GM10266 (cell line): Measurements from ENCODE around the gene HLA-C.
"Not testable (repeated sequence)": the region's sequence is repeated elsewhere in the genome, so short reads cannot be mapped to it uniquely, and the experiment has no call there.

Experiments
- DNase-seq: peaks from one replicate; pipeline ENCODE4 v3.0.0; 2012; ENCODE audit errors: extremely low spot score
- CTCF ChIP-seq: IDR thresholded peaks from 2 replicates; pipeline ENCODE4 v1.5.1; 2012; ENCODE audit warnings: mild to moderate bottlenecking, low read depth; ENCODE audit not compliant: control insufficient read depth, insufficient read depth; ENCODE audit errors: missing control alignments

The HLA-C gene

GRCh38 chr6:31289788-31290187 is 17.9 kb upstream of the HLA-C start:
- no peak for TF ChIP-seq CTCF
- no peak for DNase-seq

DNA sequence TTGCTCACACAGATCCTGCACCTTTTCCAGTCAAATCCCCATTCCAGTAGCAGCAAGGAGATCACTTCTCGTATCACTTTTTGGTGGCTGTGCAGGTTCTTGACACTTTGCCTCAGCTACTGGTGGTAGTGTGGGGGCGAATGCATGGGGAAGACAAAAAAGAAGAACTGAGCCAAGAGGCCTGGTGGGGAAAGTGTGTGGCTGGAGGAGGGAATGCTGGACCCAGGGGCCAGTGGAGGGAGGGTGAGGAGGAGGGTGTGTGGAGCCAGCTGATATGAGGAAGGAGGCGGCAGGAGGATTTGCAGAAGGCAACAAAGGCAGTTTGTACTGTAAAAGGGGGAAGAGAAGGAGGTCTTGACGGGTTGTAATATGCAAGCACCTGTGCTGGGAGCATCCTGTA is 15.7 kb upstream of the HLA-C start:
- DNase-seq: no peak
- no peak for TF ChIP-seq CTCF

DNA sequence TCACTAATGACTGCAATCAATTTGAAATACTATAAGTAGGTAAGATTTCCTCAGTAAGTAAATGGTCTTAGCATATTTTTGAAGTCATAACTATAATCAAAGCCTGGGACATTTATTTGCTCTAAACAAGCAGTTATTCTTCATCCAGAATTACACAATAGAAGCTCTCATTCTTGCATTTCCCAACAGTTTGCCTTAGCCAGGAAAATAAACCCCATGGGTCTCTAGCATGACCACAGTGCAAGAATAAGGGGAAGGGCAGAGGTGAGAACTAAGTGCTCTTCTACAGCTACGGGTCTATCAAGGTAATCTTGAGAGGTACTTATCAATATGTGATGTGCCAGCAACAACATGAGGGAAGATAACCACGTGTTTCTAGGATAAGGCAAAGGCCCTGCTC is 14.1 kb upstream of the HLA-C start:
- DNase-seq: no peak
- TF ChIP-seq CTCF: no peak

- DNase-seq: no peak
- TF ChIP-seq CTCF: no peak
Observed at GRCh38 chr6:31285486-31285885, 13.6 kb upstream of the HLA-C start.

GRCh38 chr6:31279647-31280046 is 7.8 kb upstream of the HLA-C start:
- not testable (repeated sequence) for DNase-seq

- DNase-seq: no peak
- TF ChIP-seq CTCF: no peak
Observed at GRCh38 chr6:31272836-31273626, 1.1 kb upstream of the HLA-C start.

GRCh38 chr6:31272436-31272835 is 544 bp upstream of the HLA-C start:
- TF ChIP-seq CTCF: no peak
- DNase-seq: no peak
